HG02798 (cell line): ENCODE data around the gene BMPR2.
A peak's percentile ranks its signal among the peaks of the same experiment; 100 is the strongest.

Source experiments
- ATAC-seq: cut with Tn5 transposase; IDR thresholded peaks from one replicate; pipeline ENCODE4 v1.9.1; 2021; ENCODE audit warnings: mild to moderate bottlenecking; ENCODE audit not compliant: unreplicated experiment, poor library complexity

The BMPR2 gene

GRCh38 chr2:202583709-202584219, 207.6 kb downstream of the BMPR2 start:
- ATAC-seq = no peak

- ATAC-seq = peak; percentile 85
Observed at GRCh38 chr2:202588647-202589581, 212.8 kb downstream of the BMPR2 start.

GRCh38 chr2:202589582-202589949, 213.4 kb downstream of the BMPR2 start:
- ATAC-seq = no peak

GRCh38 chr2:202592566-202592965, 216.4 kb downstream of the BMPR2 start:
- no peak for ATAC-seq

GRCh38 chr2:202599105-202599504, 223.0 kb downstream of the BMPR2 start:
- ATAC-seq = no peak

- no peak for ATAC-seq
Observed at GRCh38 chr2:202599911-202600310, 223.8 kb downstream of the BMPR2 start.

GRCh38 chr2:202604699-202605098, 228.6 kb downstream of the BMPR2 start:
- ATAC-seq = no peak

- no peak for ATAC-seq
Observed at GRCh38 chr2:202605174-202605573, 229.0 kb downstream of the BMPR2 start.

GRCh38 chr2:202608142-202608852, 232.2 kb downstream of the BMPR2 start:
- no peak for ATAC-seq

GRCh38 chr2:202609381-202610145, 233.4 kb downstream of the BMPR2 start:
- peak; percentile 93 for ATAC-seq

GRCh38 chr2:202610380-202610779, 234.3 kb downstream of the BMPR2 start:
- ATAC-seq = no peak

- no peak for ATAC-seq
Observed at GRCh38 chr2:202612145-202612544, 236.0 kb downstream of the BMPR2 start.

GRCh38 chr2:202613479-202613878, 237.4 kb downstream of the BMPR2 start:
- ATAC-seq = no peak
